COLO668 (cell line): Measurements from ENCODE around the gene RPL28.

Experiments used
- DNase-seq: peaks from one replicate; lab custom pipeline; 2025; ENCODE audit not compliant: unreplicated experiment; lab: John Stamatoyannopoulos, UW

Gene RPL28

DNA sequence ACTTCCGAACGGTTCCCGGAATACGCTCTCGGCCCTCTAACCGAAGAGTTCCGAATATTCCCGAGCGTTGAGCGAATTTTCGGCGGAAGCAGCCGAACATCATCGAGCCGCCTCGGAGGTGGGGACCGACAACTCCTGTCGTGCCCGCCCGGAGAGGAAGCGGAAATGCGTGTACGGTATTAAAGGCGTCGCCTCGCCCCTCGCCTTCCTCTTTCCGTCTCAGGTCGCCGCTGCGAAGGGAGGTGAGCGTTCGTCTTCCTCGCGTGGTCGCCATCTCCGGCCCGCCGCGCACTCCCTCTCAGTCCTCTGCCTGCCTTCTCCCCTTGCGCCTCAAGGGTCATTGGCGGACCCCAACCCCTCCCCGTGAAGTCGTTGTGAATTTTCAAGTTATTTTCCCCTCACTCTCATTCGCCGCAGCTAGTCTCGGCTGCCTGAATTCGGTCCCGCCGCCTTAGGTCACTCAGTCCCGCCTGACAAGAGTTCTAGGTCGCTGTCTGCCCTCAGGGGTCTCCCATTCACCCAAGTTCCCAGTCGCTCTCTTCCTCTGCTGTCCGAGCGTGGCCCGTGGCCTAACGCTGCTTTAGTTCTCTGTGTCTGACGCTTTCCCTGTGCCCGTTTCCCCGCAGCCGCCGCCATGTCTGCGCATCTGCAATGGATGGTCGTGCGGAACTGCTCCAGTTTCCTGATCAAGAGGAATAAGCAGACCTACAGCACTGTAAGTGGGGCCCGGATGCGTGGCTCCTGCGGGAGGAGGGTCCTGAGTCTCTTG is at the start of gene RPL28:
Gene RPL28, plus strand, starts transcription at position 209 of the 769 bp plus-strand sequence. Its CDS starts 426 bp downstream, at position 635.
- peak; percentile 97 for DNase-seq

DNA sequence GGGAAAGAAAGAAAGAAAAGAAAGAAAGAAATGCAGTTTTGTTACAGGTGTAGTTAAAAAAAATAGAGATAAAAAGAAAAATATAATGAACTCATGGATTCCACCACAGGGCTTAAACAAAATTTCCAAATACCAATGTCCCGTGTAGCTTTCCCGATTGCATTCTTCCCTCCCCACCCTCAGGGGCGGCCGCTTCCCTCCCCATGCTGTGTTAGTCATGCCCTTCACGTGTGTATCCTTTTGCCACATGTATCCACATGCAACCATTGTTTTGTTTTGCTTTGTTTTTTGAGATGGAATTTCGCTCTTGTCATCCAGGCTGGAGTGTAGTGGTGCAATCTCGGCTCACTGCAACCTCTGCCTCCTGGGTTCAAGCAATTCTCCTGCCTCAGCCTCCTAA is 49.6 kb upstream of the RPL28 start:
- no peak for DNase-seq

DNA sequence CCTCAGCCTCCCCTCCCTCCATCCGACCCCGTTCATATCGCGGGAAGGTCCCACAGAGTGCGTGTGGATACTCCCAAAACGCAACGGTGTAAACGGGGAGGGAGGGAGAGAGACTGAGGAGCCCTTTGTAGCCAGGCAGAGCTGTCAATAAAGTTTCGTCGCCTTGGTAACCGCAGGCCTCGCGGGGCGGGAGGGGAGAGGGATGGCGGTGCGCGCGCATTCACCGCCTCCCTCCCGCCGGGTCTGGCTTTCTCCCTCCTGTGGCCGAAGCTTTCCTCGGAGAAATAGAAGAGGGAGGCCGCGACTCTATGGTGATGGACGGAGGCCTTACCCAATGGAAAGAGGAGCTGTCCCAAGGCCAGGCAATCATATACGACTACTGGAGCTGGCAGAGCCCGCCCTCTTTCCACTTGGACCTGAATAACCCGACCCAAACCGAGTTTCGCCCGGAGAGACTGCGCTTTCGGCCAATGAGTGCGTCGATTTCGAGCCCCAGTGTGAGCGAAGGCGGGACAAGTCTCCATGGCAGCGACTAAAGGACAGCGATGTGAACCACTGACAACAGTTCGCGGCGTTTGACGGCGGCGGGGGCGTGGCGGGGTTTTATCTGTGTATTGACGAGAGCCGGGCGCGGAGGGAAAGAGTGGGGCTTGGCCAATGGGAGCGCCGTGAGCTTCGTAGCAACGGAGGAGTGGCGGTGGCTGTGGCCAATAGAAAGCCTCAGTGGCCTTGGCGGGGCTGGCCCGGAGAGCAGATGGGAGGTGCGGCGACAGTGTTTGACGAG is 46.4 kb upstream of the RPL28 start, which contains the start of gene KMT5C:
Gene KMT5C, plus strand, starts transcription at position 772 of the 784 bp plus-strand sequence. CDS start 2,061 bp downstream, outside the sequence.
- peak; percentile 100 for DNase-seq

DNA sequence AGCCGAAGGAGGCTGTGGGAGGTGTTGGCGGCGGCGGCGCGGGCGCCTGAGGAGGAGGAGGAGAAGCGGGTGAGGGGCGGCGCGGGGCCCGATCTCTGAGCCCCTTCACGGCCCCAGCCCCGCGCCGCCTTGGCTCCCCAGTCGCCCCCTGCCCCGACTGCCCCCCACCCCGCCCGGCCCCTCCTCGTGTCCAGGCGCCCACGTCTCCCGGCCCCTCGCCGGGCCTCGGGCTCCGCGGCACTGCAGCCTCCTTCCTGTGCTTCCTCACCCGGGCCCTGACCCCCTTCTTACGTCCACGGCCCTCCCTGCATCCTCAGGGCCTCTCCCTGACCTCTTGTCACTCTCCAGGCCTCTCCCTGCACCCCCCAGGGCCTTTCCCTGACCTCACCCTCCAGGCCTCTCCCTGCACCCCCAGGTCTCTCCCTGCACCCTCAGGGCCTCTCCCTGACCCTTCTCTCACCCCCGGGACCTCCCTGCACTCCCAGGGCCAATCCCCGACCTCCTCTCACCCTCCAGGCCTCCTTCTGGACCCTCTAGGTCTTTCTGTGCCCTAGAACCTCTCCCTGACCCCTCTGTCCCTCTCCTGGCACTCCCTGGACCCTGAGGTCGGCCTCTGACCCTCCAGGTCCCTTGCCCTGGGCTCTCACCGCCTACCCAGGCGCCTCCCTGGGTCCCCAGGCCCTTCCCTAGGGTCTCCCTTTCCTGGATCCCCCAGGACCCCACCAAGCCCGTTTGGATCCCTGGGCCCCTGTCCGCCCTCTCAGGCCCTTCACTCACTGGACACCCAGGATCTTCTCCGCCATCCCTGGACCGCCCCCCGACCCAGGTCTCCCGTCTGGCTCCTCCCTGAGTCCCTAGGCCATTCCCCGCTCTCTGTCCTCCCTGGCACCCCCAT is 45.6 kb upstream of the RPL28 start:
- no peak for DNase-seq

DNA sequence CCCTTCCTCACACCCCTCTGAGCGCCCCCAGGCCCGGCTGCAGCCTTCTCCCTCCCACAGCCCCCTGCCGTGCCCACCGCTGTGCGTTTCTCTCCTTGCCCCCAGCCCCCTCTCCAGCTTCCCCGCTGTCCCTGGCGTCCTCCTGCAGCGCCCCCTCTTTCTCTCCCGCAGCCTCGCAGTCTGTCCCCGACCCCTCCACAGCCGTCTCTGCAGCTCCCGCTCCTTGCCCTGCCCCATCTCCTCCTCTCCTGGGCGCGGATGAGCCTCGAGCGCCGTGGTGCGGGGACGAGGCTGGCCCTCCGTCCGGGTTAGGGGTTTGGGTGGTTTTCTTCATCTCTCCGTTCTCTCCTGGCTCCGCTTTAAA is 45.0 kb upstream of the RPL28 start:
- DNase-seq: peak; percentile 67

DNA sequence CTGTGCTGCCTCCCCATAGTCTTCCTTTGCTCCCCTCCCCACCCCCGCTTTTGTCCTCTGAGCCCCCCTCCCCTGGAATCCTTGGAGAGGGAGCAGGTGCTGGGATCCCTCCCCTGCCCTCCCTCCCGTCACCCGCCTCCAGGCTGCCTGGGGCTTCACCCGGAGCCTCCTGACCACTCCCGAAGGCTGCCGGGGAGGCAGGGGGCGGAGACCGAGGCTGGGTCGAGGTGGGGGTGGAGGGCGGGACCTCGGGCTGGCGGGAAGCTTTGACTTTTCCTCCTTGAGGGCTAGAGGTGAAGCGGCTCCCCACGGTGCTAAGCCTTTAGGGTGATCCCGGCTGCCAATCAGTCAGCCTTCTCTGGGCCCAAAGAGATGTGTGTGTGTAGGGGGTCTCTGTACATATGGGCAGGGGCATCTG is 44.6 kb upstream of the RPL28 start:
- peak; percentile 87 for DNase-seq

DNA sequence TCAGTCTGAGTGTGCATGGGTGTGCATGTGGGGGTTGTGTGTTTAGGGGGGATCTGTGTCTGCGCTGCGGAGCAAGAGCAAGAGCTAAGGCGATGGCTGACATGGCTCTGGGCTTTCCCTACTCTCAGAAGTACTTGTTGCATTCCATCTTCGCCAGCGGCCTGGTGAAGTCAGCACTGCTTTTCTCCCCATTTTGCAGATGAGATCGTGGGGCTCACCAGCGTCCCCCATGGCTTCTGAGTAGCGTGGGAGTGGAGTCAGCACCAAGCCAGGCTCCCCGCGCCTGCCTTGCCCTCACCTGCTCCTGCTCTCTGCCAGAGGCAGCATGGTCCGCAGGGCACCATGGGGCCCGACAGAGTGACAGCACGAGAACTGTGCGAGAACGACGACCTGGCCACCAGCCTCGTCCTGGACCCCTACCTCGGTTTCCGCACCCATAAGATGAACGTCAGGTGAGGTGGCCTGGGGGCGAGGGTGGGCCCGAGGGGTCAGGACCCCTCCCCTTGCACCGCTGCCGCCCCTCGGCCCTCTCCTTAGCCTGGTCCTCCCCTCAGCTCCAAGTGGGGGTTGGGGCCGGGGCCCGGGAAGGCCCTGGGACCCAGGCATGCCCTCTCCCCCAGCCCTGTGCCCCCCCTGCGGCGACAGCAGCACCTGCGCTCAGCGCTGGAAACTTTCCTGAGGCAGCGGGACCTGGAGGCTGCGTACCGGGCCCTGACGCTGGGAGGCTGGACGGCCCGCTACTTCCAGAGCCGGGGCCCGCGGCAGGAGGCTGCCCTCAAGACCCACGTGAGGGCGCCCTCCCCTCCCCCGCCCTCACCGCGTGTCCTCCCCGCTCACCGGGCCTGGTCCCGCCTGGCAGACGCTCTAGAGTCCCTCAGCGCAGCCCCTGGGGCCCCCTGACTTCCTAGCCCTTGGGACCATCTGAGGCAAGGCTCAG is 43.9 kb upstream of the RPL28 start:
- no peak for DNase-seq

DNA sequence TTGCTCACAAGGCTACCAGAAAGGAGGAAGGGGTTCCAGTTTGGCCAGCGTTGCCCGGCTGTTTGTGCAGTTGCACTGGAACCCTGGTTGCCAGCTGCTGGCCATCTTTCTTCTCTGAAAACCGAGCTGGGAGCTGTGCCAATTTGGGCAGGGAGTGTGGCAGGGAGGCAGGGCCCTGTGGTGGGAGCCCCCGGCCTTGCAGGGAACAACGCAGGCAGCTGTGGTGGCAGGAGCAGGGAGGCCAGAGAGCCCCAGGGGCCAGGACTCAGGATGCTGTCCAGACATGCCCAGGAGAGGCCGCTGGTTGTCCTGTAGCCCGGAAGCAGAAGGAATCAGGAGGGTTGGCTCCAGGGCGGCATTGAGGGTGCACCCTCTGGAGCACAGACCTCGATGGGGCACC is 41.3 kb upstream of the RPL28 start:
- peak; percentile 15 for DNase-seq

DNA sequence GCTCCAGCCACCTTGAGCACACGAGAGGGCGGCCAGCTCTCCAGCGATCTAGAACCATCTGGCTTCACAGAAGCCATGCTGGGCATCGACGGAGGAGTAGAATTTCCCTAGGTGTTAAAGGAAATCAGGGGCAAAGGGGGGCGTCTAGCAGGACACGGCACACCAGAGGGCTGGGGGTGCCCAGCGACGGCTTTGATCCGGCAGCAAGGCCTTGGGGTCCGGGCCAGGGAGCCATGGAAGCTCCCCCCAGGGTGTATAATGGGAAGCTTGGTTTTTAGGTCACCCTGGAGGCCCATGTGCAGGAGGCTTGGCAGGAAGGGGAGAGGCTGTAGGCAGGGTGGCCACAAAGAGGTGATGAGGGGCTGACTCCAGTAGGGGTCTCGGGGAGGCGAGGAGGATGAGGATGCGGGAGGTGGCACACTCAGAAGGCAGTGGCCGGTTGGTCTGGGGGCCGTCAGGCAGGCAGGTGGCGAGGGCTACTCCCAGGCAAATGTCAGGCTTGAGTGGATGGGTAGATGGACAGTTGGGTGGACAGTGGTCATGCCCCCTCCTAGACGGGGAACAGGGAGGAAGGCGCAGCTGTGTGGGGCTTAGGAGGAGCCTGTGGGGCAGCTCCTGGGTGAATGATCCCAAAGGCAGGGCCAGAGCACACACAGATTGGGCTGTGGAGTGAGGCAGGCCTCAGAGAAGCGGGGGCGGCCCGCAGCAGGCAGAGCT is 40.5 kb upstream of the RPL28 start:
- DNase-seq: no peak

DNA sequence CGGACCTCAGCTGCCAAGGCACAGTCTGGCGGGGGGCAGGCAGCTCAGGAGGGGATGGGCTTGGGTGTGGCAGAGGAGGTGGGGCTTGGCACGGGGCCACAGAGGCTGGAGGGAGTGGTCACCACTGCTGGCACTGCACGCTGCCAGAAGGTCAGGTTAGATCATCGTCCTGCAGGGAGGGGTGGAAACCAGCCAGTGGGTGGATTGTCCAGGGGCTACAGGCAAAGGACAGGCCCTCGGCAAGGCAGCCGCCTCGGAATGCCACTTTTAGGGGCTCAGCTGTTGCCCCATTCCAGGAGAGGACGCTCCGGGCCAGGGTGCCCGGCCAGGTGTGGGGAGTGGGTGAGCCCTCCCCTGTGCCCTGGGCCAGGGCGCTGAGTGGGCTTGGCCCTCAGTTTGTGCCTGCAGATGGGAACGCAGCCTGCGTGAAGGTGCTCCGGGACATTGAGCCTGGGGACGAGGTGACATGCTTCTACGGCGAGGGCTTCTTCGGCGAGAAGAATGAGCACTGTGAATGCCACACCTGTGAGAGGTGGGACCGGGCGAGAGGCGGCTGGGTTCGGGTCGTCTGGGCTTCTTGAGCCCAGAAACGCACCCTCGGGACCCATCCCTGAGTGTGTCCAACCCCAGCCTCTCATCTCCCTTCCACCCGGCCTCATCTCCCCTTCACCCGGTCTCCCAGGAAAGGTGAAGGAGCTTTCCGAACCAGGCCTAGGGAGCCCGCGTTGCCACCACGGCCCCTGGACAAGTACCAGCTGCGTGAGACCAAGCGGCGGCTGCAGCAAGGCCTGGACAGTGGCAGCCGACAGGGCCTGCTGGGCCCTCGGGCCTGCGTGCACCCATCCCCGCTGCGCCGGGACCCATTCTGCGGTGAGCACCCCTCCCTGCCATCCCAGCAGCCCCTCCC is 39.7 kb upstream of the RPL28 start:
- DNase-seq: no peak

DNA sequence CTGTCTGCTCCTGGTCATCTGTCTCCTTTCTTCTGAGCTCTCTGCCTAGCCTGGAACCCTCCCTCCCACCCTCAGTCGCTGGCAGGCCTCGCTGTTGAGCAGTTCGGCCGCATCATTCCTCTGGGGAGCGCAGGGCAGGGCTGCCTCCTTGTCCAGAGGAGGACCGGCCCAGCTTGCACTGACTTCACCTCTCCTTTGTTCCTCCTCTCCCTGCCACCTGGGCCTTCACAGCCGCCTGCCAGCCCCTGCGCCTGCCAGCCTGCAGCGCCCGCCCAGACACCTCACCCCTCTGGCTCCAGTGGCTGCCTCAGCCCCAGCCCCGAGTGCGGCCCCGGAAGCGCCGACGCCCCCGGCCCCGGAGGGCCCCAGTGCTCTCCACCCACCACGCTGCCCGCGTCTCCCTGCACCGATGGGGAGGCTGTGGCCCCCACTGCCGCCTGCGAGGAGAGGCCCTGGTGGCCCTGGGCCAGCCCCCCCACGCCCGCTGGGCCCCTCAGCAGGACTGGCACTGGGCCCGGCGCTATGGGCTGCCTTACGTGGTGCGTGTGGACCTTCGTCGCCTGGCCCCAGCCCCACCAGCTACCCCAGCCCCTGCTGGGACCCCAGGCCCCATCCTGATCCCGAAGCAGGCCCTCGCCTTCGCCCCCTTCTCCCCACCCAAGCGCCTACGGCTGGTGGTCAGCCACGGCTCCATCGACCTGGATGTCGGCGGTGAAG is 38.8 kb upstream of the RPL28 start:
- no peak for DNase-seq

DNA sequence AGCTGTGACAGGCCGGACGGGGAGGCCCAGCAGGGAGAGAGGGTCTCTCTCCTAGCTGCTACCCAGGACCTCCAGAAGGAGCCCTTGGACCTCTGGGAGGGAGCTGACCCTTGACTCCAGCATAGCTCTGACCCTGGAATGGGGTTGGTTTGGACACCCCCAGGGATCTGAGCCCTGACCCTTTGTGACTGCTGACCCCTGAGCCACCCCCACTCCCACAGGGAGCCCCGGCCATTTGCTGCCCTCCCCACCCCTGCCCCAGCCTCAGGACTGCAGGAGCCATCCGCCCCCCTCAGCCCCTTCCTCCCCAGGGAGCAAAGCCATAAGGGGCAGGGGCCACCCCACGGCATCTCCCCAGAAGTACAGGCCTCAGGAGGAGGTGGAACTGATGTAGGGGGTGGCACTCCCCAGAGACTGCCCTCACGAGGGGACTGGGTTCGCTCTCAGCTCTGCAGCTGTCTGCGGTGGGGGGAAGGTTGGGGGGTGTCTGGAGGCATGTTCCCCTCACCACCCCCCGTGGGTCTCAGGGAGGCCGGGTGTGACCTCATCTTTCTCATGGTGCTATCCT is 38.2 kb upstream of the RPL28 start:
- DNase-seq: no peak

DNA sequence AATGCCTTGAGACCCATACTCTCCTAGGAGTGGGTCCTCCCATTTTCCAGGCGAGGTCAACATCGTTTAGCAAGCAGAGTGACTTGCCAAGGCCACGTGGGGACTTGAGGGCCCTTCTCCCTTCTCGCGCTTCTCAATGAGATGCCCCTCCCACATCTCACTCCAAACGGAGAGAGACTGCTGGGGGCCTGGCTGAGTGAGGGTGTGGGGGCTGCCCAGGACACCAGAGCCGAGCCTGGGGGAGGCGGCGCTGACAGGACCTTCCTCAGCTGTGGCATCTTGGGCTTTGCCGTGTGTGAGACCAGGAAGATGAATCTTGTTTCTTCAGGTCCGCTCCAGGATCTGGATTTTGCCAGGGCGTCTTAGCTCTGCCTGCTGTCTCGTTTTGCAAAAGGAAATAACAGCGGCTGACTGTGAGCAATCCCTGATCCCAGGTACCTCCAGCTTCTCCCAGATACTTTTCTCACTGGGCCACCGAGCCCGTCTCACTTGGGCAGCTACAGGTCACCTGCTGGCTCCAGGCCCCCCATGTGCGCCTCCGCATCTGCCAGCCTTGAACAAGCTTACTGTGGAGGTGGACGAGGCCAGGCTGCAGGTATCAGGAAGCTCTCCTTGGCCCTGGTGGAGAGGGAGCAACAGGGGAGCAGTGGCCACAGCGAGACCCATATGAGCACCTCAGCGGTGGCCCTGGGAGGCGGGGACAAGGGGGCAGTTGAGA is 37.3 kb upstream of the RPL28 start:
- DNase-seq: no peak

DNA sequence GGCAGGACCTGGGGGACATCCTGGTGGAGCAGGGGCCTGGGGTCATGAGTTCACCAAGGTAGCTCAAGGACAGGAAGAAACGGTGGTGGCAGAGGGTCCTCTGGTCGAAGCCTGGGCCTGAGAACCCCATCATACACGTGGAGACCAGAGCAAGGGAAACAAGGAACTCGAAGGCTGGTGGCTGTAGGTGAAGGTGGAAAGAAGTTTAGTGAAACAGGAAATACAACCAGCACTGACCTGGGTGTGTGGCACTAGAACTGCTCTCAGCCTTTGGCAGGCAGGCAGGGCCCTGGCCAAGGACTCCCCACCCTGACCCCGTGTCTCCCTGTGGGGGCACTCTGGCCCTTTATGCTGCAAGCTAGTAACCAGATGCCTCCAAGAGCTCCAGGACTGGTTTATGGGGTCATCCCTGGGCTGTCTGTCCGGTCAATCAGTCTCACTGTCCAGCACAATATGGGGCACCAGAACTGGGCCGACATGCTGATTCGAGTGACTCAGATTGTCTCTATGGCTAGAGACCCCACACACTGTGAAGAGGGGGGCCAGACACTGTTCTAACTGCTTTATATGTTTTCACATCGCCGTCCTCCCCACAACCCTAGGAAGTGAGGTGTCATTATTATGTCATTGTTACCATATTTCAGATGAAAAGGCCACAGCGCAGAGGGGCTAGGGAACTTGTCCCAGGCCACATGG is 35.0 kb upstream of the RPL28 start:
- no peak for DNase-seq

DNA sequence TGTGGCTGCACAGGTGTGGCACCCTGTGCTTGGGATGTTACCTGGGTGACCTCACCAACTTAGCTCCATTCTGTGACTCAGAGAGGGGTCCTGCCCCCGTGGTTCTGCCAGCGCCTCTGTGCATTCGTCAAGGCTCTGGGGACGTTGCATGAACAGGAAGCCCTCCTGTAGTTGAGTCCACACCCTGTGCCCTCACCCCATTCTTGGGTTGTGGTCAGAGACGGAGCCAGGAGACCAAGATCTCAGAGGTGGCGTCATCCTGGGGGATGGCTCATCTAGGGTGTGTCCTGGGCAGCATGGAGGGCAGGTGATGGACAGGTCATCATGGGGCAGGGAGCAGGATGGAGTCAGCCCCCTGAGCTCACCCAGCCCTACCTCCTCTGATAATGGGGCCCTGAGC is 33.7 kb upstream of the RPL28 start:
- DNase-seq: no peak

DNA sequence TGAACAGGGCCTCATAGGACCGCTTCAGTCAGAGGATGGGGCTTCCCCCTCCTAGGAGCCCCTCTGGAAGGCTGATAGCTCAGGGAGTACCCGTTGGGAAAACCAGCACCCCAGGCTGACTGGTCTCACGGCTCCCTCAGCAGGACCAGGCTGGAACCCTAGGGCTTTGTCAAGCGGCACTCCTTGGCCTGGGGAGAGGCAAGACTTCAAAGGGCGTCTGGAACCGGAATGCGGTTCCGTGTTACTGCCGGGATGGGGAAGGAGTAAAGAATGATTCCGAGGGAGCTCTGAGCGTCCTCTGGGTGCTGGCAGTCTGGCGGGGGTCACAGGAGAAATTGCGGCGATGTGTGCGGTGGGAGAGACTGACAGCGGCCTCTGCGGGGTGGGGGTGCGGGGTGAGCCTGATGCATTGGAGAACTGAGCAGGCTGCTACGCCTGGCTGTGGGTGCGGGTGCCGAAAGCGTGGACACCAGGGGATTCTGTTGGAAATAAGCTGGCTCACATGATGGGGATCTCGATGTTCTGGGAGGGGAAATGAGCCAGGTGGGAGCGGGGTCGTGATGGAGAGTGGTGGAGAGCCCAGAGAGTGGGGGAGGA is 33.1 kb upstream of the RPL28 start:
- DNase-seq: no peak
